Measurements from ENCODE around the gene C1QA.

C1QA gene

DNA sequence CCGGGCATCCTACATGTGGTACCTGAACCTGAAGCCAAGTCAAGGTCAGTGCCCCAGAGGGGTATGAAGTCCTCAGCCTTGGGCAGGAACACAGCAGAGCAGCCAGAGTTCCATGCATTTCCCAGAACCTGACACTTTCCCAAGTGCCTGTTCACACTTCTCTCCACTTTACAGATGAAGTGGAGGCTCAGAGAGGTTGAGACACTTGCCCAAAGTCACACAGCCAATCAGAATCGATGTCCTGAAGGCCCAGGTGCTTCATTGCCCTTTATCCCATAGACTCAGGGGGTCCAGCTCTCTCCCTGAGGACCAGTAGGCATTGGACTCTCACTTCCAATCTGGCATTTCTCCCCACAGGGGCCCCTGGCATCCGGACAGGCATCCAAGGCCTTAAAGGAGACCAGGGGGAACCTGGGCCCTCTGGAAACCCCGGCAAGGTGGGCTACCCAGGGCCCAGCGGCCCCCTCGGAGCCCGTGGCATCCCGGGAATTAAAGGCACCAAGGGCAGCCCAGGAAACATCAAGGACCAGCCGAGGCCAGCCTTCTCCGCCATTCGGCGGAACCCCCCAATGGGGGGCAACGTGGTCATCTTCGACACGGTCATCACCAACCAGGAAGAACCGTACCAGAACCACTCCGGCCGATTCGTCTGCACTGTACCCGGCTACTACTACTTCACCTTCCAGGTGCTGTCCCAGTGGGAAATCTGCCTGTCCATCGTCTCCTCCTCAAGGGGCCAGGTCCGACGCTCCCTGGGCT is 2.2 kb downstream of the C1QA start:
- no peak overlapping the region for H3K4me3 ChIP-seq (ENCODE audit: severe bottlenecking)
- no peaks in the 10 kb centered on the region for H3K27me3 ChIP-seq (ENCODE audit: insufficient read depth, poor library complexity, severe bottlenecking)
- DNase-seq (ENCODE audit: low spot score), result no peak
- no peaks in the 10 kb centered on the region for H3K36me3 ChIP-seq (ENCODE audit: low read depth)
- no peaks in the 10 kb centered on the region for H3K4me1 ChIP-seq (ENCODE audit: insufficient read depth, poor library complexity, severe bottlenecking)
- ATAC-seq (ENCODE audit: low read depth), result no peak
- TF ChIP-seq, protein P1, sequence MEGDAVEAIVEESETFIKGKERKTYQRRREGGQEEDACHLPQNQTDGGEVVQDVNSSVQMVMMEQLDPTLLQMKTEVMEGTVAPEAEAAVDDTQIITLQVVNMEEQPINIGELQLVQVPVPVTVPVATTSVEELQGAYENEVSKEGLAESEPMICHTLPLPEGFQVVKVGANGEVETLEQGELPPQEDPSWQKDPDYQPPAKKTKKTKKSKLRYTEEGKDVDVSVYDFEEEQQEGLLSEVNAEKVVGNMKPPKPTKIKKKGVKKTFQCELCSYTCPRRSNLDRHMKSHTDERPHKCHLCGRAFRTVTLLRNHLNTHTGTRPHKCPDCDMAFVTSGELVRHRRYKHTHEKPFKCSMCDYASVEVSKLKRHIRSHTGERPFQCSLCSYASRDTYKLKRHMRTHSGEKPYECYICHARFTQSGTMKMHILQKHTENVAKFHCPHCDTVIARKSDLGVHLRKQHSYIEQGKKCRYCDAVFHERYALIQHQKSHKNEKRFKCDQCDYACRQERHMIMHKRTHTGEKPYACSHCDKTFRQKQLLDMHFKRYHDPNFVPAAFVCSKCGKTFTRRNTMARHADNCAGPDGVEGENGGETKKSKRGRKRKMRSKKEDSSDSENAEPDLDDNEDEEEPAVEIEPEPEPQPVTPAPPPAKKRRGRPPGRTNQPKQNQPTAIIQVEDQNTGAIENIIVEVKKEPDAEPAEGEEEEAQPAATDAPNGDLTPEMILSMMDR (IDR thresholded peaks at IDR 0.05; ENCODE audit: poor library complexity, severe bottlenecking), result no peak
- H3K9me3 ChIP-seq (ENCODE audit: severe bottlenecking), result no peaks in the 10 kb centered on the region
- H3K27ac ChIP-seq (ENCODE audit: poor library complexity, severe bottlenecking), result no peak overlapping the region

DNA sequence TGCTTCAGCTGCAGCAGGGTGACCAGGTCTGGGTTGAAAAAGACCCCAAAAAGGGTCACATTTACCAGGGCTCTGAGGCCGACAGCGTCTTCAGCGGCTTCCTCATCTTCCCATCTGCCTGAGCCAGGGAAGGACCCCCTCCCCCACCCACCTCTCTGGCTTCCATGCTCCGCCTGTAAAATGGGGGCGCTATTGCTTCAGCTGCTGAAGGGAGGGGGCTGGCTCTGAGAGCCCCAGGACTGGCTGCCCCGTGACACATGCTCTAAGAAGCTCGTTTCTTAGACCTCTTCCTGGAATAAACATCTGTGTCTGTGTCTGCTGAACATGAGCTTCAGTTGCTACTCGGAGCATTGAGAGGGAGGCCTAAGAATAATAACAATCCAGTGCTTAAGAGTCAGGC is 2.9 kb downstream of the C1QA start:
- Histone ChIP-seq H3K4me3 (ENCODE audit: severe bottlenecking) (no peak overlapping the region), H3K4me1 (ENCODE audit: insufficient read depth, poor library complexity, severe bottlenecking) (no peaks in the 10 kb centered on the region), H3K27me3 (ENCODE audit: insufficient read depth, poor library complexity, severe bottlenecking) (no peaks in the 10 kb centered on the region), H3K27ac (ENCODE audit: poor library complexity, severe bottlenecking) (no peak overlapping the region), H3K36me3 (ENCODE audit: low read depth) (no peaks in the 10 kb centered on the region), H3K9me3 (ENCODE audit: severe bottlenecking) (no peaks in the 10 kb centered on the region)
- TF ChIP-seq, protein P1 (IDR thresholded peaks at IDR 0.05; ENCODE audit: poor library complexity, severe bottlenecking), result no peak
- ATAC-seq (ENCODE audit: low read depth), result no peak
- no peak for DNase-seq (ENCODE audit: low spot score)

DNA sequence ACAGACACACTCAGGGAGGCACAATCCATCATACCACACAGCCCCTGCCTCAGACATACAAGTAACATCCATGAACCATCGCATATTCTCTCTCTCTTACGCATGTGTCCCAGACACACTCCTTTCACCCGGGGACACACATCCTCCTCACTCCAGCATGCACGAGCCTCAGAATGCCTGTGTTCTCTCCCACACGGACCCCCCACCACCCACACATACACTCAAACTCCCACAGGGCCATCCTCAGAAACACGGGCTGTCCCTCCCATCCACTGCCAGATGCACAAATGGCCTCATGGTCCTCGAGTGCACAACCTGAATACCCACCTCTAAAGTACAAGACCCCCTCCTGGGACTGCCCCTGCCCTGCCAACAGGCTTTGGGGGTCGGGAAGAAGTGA is 4.8 kb downstream of the C1QA start:
- H3K27me3 ChIP-seq (ENCODE audit: insufficient read depth, poor library complexity, severe bottlenecking), result no peaks in the 10 kb centered on the region
- no peaks in the 10 kb centered on the region for H3K4me1 ChIP-seq (ENCODE audit: insufficient read depth, poor library complexity, severe bottlenecking)
- no peak overlapping the region for H3K27ac ChIP-seq (ENCODE audit: poor library complexity, severe bottlenecking)
- H3K36me3 ChIP-seq (ENCODE audit: low read depth), result no peaks in the 10 kb centered on the region
- no peak for ATAC-seq (ENCODE audit: low read depth)
- H3K4me3 ChIP-seq (ENCODE audit: severe bottlenecking), result no peak overlapping the region
- DNase-seq (ENCODE audit: low spot score), result no peak
- TF ChIP-seq, protein P1 (IDR thresholded peaks at IDR 0.05; ENCODE audit: poor library complexity, severe bottlenecking), result no peak
- H3K9me3 ChIP-seq (ENCODE audit: severe bottlenecking), result no peaks in the 10 kb centered on the region

DNA sequence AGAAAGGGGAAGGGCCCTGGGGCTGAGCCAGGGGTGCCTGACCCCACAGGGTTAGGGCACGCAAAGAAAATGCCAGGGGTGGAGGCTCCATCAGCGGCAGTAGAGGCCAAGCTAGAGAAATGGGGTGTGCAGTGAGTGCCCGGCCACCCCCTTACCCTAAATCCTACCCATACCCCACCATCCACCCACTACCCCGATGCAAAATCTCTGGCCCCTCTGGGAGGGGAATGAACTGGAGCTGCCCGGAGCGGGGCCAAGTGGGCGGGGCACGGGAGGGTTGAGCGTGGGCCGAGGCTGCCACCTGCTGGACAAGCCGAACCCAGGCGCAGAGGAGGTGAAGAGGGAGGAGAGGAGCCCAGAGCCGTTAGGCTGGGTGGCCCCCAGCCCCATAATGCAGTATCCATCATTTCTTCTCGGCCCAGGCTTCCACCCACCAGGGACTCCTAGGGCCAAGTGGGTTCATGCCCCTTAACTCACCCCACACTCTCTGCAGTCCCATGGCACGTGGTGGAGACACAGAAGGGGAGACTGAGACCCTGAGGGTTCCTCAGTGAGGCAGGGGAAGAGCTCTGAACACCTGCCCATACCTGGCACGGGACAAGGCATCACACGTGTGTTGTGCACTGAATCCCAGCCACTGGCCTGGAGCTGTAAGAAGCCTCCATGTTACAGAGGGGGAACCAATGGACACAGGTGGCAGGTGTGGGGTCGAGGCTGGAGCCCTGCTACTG is 5.6 kb downstream of the C1QA start:
- Histone ChIP-seq H3K4me1 (ENCODE audit: insufficient read depth, poor library complexity, severe bottlenecking) (no peaks in the 10 kb centered on the region), H3K27ac (ENCODE audit: poor library complexity, severe bottlenecking) (no peak overlapping the region), H3K27me3 (ENCODE audit: insufficient read depth, poor library complexity, severe bottlenecking) (no peaks in the 10 kb centered on the region), H3K36me3 (ENCODE audit: low read depth) (no peaks in the 10 kb centered on the region), H3K9me3 (ENCODE audit: severe bottlenecking) (no peaks in the 10 kb centered on the region), H3K4me3 (ENCODE audit: severe bottlenecking) (no peak overlapping the region)
- DNase-seq (ENCODE audit: low spot score) (no peak), ATAC-seq (ENCODE audit: low read depth) (peak; percentile 79)
- TF ChIP-seq, protein P1 (IDR thresholded peaks at IDR 0.05; ENCODE audit: poor library complexity, severe bottlenecking), result peak; percentile 89

DNA sequence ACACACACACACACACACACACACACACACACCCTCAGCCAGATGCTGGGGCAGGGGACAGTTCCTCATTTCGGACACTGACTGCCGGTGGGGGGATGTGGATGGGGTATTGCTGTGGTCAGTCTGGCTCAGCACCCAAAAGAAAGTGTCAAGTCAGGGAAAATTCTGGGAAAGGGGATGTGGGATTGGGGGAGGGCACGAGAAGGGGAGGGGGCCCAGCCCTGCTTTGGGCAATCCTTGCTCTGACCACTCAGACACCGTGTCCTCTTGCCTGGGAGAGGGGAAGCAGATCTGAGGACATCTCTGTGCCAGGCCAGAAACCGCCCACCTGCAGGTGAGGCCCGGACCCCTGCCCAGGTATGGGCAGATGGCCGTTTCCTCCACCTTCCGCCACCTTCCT is 7.0 kb downstream of the C1QA start, which contains the start of gene C1QC:
Gene C1QC (plus strand): TSS at position 253 of the 400 bp plus-strand sequence. CDS start 391 bp downstream, outside the sequence.
- TF ChIP-seq, protein P1 (IDR thresholded peaks at IDR 0.05; ENCODE audit: poor library complexity, severe bottlenecking), result no peak
- DNase-seq (ENCODE audit: low spot score) (no peak), ATAC-seq (ENCODE audit: low read depth) (no peak)
- Histone ChIP-seq H3K4me3 (ENCODE audit: severe bottlenecking) (no peak within 1 kb of the TSS), H3K9me3 (ENCODE audit: severe bottlenecking) (no peaks in the 10 kb centered on the region), H3K27ac (ENCODE audit: poor library complexity, severe bottlenecking) (no peak within 1 kb of the TSS), H3K36me3 (ENCODE audit: low read depth) (no peaks in the 10 kb centered on the region), H3K27me3 (ENCODE audit: insufficient read depth, poor library complexity, severe bottlenecking) (no peaks in the 10 kb centered on the region), H3K4me1 (ENCODE audit: insufficient read depth, poor library complexity, severe bottlenecking) (no peaks in the 10 kb centered on the region)

Data from RWPE2 (cell line).